GM18909 (cell line): ENCODE results near the gene NANP.
"Not testable (repeated sequence)": the region's sequence is repeated elsewhere in the genome, so short reads cannot be mapped to it uniquely, and the experiment has no call there.

Experiments used
- ATAC-seq: cut with Tn5 transposase; IDR thresholded peaks from one replicate; pipeline ENCODE4 v1.9.1; 2021; ENCODE audit warnings: mild to moderate bottlenecking; ENCODE audit not compliant: unreplicated experiment, poor library complexity

NANP gene

GRCh38 chr20:25623736-25624499, at the start of gene NANP:
Gene NANP (minus strand): TSS chr20:25624014. CDS start chr20:25623948, 66 bp downstream.
- ATAC-seq, result peak; percentile 86

DNA sequence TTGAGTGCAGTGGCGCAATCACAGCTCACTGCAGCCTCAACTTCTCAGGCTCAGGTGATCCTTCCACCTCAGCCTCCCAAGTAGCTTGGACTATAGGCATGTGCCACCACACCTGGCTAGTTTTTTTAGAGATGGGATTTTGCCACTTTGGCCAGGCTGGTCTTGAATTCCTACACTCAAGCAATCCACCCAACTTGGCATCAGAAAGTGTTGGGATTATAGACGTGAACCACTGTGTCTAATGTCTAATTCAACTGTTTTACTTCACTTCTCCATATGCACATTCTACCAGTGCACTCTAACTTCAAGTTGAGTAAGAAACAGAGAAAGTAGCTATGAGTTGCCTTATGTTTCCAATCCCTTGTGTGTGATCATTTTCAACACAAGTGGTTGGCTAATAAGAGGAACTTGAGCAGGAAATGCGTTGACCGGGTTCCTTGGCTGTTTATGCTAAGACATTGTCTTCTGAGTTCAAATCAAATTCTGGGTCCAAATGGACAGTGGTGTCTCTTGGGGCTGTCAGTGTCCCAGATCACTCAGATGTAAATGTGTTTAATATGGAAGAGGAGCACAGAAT, 48.9 kb upstream of the NANP start:
- ATAC-seq, result no peak

DNA sequence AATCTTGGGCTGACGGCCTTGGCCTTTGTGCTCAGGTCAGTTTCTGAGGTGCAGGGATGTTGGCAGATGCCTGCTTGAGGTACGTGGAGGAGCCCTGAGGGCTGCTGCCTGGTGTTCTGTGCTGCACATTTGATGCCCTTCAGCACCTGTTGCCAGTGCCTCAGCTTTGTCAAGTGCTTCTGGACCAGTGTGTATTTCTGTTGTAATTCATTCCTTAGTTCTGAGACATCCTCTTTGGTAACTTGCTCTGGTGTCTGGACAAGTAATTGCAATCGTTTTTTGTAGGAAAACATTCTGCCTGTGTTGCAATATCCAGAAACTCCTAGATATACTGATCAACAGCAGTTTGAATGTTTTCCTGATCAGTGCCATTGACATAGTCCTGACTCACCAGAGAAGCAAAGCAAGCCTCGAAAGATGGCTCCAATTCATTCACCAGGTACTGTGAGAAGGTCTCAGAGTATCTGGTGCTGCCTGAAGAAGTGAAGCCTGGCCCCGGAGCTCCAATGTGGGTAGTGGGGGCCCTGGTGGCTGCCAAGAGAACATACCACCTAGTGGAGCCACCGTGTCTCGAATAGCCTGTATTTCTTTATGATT, 46.1 kb upstream of the NANP start:
- no peak for ATAC-seq

DNA sequence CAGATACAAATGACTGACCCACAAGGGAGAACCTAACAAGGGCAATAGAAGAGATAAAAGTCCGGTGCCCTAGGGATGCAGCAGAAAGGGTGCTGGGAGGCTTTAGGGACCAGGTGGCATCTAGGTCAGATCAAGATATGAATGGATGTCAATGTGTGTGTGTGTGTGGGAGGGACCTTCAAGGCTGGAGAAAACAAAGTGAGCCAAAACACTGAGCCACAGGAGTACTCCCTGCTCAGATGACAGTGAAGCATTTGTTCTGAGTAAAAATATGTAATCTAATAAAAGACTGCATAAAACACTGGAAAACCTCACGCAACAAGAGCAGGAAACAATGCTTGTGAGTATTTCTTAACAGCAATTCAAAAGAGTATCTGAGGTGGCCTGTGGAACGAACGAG, 44.6 kb upstream of the NANP start:
- no peak for ATAC-seq

- no peak for ATAC-seq
These were observed 36.2 kb upstream of the NANP start for GRCh38 chr20:25659999-25660398.

- ATAC-seq, result no peak
These were observed 30.7 kb upstream of the NANP start for GRCh38 chr20:25654487-25654886.

GRCh38 chr20:25652866-25653265, 29.1 kb upstream of the NANP start:
- ATAC-seq, result not testable (repeated sequence)

DNA sequence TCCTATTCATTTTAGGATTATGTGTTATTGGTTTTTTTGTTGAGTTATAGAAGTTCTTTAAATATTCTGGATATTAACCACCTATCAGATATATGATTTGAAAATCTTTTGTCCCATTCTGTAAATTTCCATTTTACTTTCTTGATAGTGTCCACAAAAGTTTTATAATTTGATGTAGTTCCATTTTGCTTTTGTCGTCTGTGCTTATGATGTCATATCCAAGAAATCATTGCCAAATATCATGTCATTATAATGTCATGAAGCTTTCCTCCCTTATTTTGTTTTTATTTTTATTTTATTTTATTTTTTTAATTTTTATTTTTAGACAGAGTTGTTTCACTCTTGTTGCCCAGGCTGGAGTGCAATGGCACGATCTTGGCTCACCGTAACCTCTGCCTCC, 21.0 kb upstream of the NANP start:
- no peak for ATAC-seq

- no peak for ATAC-seq
These were observed 19.9 kb upstream of the NANP start for GRCh38 chr20:25643716-25644115.

- ATAC-seq, result no peak
These were observed 13.4 kb upstream of the NANP start for GRCh38 chr20:25637247-25637646.

GRCh38 chr20:25632940-25633790, 9.4 kb upstream of the NANP start:
- no peak for ATAC-seq

DNA sequence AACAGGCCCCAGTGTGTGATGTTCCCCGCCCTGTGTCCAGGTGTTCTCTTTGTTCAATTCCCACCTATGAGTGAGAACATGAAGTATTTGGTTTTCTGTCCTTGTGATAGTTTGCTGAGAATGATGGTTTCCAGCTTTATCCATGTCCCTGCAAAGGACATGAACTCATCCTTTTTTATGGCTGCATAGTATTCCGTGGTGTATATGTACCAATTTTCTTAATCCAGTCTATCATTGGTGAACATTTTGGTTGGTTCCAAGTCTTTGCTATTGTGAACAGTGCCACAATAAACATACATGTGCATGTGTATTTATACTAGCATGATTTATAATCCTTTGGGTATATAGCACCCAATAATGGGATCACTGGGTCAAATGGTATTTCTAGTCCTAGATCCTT, 6.8 kb upstream of the NANP start:
- ATAC-seq, result not testable (repeated sequence)

GRCh38 chr20:25629816-25630499, 6.1 kb upstream of the NANP start:
- no peak for ATAC-seq

DNA sequence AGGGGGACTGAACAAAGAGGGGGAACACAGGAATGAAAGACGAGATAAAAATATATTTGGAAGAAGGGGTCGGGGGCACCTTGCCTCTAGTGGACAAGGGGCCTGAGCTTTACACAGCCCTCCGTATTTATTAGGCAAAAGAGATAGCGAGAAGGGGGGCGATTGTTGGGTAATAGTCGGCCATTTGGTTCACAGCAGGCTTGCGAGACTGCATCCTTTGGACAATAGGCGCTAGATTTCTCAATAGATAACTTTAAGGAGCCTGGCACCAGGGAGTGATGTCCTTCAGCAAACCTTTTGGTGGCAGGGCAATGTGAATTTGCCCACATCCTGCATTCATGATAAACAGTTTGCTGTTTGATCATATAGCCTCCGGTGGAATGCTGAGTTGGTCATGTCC, 3.0 kb upstream of the NANP start:
- ATAC-seq, result no peak

DNA sequence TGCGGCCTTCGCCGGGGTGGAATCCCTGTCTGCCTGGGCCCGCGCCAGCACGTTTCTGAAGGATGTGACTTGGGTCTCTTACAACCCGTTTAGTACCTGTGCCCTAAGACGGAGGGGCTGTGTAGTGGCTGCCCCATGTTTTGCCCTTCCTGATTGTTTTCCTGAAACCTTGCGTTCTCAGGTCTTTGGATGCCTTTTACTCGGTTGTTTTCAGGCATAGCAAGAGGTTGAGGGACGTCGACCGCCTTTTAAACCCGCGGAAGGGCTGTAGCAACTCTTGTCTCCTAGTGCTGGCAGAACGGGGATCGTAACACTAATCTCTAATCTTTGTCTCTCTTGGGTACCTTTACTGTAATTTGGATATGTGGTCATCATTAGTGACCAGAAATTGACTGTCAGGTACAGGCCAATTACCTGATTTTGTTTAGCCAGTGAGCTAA, 706 bp upstream of the NANP start:
- no peak for ATAC-seq

GRCh38 chr20:25623225-25623735, 534 bp downstream of the NANP start:
- peak; percentile 23 for ATAC-seq

DNA sequence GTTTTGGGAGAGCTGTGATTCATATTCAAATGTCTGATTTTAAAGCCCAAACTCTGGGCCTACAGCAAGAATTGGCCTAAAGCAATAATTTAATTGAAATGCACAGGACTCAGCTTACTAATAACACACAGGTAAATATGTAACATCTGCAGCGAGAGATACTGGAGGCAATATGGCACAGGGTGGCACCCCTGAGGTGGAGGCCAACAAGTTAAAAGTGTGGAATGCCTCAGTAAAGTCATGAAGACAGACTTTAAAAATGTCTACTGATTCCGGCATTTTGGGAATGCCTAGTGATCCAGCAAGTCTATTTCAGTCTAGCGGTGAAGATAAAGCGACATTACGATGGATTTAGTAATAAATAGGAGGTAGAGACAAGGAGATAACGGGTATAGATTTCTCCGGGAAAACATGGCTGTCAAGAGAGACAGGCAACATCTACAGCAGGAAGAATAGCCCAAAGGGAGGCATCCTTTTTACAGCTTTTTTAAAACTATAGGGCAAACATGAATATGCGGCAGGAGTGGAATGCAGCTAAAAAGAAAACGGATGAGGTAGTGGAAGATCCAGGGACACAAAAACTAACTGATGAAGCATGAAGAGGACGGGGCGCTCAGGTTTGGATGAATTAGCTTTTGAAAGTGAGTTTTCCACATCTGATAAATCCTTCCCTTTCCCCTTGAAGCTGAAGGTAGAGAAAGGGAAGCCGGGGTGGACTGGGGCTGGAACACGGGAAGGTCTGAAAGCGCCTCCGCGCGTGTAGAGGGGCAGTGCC, 1.2 kb downstream of the NANP start:
- ATAC-seq, result no peak

DNA sequence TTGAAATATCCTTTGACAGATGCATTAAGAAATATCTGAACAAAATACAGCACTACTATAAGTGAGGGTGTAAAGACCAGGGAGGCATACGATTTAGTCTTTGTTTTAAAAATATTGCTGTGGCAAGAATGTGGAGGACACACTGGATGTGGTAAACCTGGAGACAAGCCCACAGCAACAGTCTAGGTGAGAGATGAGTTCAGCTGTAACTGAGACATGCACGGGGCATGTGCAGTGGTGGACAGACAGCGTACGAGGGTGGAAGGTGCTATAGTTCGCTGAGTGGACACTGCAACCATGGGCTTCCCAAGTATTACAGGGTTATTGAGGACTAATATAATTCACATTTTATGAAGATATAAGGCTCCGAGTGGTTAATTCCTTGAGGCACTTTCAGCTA, 1.8 kb downstream of the NANP start:
- no peak for ATAC-seq

DNA sequence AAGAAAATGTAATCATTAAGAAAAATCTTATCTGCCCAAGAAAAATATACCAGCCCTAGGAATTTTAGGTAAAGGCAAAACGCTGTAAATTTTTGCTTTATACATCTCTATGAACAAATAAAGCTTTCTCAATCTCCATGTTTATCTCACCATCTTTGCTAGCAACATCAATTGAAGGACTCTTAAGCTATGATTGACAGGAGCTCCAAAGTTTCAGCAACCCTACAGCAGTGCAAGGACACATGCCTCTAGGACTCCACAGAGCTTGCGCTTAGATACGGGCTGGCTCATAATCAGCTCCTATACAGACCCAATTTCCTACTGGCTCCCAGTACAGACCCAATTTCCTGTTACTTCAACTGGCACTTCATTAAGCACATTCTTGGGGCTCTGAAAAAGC, 4.3 kb downstream of the NANP start:
- ATAC-seq, result no peak
